Stimulated activated CD4-positive, alpha-beta T cell treated with anti-CD3 and anti-CD28 coated beads, Interleukin-4, amount 100 ng/mL, for 24 hours (primary cell): Measurements from ENCODE around the gene LENG9.
A peak's percentile ranks its signal among the peaks of the same experiment; 100 is the strongest.
"Not testable (repeated sequence)": the region's sequence is repeated elsewhere in the genome, so short reads cannot be mapped to it uniquely, and the experiment has no call there.

Source experiments
- DNase-seq: peaks from one replicate; pipeline ENCODE4 v3.0.0-alpha.2; 2020

Gene LENG9

DNA sequence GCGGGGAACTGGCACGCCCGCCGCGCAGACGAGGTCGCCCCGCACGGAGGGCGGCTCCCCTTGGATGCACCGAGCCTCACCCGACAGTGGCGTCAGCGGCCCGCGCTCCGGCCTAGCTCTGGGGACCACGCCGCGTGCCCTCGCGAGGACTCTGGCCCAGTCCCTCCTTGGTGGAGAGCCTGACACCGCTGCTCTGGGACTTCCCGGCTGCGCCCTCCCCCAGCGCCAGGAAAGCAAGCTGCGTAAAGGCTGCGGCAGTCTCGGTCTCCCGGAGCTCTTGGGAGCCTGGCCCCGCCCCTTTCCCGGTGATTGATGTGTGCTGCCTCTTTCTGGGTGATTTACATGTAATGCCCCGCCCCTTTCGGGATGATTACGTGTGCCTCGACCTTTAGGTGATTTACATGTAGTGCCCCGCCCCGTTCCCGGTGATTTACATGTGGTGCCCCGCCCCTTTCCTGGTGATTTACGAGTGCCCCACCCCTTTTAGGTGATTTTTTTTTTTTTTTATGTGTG is at the start of gene LENG9:
LENG9 (minus strand) TSS at position 248 of the 513 bp plus-strand sequence. CDS start 252 bp downstream, outside the sequence.
- DNase-seq, result peak; percentile 97

DNA sequence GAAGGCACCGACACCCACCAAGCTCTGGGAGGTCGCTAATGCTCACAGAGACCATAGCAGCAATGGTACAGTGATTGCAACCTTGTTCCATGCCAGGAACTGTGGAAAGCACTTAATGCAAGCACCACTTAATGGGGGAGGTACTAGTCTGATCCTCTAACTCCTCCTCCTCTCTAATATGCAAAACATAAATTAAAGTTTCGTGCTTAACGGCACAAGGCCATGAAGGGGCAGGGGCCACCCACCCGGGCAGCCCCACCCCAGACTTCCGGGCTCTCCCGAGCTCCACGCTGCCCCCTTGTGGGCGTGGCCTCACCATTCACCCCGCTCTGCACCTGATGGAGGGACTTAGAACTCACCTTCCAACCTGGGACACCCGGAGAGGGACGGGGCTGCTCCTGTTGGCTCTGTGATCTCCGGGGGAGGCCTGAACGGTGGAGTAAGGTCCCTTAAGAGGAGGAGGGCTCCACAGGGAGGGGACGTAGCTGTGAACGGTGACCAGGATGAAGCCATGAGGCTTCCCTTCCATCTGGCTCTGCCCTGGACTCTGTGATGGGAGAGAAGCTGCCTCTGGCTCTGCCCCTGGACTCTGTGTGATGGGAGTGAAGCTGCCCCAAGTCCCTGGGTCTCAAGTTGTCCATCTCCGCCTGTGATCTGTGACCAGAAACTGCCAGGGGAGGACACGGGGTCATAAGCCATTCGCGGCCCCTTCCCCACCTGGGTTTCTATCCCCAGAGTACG is 45.8 kb upstream of the LENG9 start:
- DNase-seq, result not testable (repeated sequence)

DNA sequence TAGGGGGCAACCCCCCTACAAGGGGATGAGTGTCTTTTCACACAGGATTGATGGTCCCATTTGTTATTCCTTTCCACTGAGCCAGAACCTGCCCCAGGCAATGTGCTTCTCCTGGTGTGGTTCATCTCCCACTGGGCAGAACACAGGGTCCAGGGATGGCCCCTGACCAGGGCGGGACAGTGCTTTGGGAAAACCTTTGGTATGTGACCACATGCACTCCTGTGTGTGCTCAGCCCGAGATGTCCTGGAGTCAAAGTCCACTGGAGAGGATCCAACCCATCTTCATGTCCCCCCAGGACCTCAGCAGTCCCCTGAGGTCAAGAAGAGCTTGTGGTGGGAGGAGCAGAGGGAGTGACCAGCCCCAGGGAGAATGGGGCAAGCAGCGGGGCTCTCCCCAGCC is 44.9 kb upstream of the LENG9 start:
- DNase-seq, result not testable (repeated sequence)

GRCh38 chr19:54507824-54508223 is 44.2 kb upstream of the LENG9 start:
- DNase-seq, result no peak

DNA sequence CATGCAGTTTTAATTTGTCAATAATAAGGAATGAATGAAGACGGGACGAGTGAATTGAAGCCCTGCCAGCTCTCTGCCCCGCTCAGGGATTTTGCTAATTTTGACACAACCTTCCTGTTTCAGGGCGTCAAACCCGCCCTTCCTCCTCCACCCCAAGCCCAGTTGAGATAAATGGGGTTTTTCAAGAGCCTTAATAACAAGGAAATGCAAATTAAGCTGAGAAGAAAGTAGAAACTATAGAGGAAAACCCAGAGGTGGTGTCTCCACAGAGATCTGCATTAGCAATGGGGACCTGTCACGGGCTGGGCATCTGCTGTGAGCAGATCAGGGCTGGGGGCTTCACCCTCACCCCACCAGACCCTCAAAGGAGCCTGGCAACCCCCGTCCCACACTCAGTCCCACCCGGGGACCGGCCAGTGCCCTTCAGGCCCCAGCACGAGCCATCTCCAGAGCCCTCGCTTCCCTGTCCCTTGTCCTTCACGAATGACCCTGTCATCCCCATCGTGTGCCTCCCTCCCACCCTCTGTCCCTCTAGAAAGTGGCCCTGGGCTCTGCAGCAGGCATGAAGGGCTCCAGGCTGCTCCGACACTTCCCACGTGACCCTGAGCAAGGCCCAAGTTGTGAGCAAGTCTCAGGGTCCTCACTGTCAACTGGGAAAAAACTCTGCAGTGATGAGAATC is 43.6 kb upstream of the LENG9 start:
- DNase-seq, result not testable (repeated sequence)

GRCh38 chr19:54506079-54506478 is 42.5 kb upstream of the LENG9 start:
- no peak for DNase-seq

- not testable (repeated sequence) for DNase-seq
Measured at GRCh38 chr19:54505542-54505941, 42.0 kb upstream of the LENG9 start.

DNA sequence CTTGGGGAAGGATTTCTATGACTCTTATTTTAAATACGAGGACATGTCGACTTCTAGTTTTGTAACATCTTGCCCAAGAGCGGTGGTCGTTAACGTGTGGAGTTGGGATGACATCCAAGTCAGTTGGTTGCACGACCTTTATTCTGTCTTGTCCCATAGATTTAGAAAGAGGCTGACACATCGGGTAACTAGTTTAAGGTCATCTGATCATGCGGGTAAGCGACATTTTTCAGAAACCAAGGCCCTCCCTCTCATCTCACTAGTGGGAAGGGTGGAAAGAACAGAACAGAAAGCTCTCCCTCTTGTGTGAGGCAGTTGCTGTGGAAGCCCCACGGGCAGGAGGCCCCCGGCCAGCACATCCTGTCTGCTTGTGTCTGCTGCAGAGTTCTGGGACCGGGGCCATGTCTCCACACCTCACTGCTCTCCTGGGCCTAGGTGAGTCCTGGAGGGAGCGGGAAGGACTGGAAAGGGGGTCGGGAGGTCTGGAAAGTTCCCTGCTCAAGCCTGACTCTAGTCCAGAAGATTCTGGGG is 39.0 kb upstream of the LENG9 start, which contains the start of gene LAIR2:
LAIR2 (plus strand) TSS at position 314 of the 531 bp plus-strand sequence; CDS start at position 402, 88 bp downstream.
- no peak for DNase-seq

DNA sequence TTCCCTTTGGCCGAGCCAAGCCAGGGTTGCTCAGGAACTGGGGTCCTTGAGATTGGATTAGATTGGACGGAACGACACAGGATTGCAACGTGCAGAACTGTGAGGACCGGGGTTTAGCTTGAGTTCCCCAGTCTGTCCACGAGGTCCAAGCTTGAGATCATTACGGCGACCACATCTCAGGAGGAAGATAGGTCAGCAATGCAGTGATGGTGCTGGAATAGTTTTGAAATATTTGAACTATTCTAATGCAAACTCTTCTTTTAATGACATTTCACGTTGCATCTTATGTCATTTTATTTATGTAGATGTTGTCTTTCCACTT is 34.8 kb upstream of the LENG9 start:
- not testable (repeated sequence) for DNase-seq

- DNase-seq, result not testable (repeated sequence)
Measured at GRCh38 chr19:54497747-54498450, 34.3 kb upstream of the LENG9 start.

DNA sequence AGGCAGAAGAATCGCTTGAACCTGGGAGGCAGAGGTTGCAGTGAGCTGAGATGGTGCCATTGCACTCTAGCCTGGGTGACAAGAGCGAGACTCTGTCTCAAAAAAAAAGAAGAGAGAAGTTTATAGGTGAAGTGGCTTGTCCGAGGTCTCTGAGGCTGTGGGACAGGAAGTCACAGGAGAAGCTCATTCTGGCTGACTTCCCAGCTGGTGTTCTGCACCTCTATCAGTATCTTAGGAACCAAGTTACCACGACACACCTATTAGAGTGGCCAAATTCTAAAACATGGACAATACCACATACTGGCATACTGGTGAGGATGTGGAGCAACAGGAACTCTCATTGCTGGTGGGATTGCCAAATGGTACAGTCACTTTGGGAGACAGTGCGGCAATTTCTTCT is 31.7 kb upstream of the LENG9 start:
- not testable (repeated sequence) for DNase-seq

- DNase-seq, result no peak
Measured at GRCh38 chr19:54493967-54494585, 30.5 kb upstream of the LENG9 start.

DNA sequence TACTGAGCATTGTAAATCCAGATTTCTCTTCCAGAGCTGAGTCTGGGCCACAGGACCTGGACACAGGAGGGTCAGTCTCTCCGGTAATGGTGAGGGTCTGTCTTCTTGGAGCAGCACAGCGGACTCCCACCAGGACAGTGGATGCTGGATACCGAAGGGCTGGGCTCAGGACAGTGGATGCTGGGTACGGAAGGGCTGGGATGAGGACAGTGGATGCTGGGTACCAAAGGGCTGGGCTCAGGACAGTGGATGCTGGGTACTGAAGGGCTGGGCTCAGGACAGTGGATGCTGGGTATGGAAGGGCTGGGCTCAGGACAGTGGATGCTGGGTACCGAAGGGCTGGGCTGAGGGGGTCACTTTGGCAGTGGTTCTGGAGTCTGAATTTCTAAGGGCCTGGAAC is 29.5 kb upstream of the LENG9 start:
- DNase-seq, result not testable (repeated sequence)

DNA sequence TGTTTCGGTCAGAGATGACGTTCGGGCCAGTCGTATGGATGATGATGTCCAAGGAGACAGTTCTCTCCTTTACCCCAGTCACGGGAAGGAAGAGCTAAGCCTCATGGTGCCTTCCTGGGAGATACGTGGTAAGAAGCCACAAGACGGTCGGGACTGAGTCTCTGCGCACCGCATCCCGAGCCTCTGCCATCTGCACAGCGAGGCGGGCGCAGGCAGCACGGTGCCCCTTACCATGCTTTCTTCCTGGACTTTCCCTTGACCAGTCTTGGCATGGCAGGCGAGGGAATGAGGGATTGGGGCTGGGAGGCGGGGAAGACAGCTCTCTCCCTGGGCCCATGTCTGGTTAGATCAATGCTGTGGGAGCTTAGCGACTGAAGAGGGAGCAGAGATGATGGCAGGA is 29.0 kb upstream of the LENG9 start:
- no peak for DNase-seq

DNA sequence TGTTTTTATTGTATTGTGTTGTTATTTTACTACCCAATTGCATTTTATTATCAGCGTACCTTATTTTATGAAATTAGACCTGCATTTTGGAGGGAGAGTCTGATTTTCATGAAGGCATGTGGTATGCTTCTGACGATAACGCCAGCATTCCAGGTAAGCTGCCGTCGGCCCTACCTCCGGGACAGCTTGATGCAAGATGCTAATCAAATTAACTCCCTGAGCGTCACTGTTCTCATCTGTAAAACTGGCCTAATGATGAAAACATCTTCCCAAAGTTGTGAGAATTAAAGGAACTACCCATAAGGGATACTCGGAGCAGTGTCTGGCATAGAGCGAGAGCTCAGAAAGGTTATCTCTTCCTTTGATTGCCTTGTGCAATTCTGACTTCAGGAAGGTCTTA is 26.2 kb upstream of the LENG9 start:
- DNase-seq, result no peak

DNA sequence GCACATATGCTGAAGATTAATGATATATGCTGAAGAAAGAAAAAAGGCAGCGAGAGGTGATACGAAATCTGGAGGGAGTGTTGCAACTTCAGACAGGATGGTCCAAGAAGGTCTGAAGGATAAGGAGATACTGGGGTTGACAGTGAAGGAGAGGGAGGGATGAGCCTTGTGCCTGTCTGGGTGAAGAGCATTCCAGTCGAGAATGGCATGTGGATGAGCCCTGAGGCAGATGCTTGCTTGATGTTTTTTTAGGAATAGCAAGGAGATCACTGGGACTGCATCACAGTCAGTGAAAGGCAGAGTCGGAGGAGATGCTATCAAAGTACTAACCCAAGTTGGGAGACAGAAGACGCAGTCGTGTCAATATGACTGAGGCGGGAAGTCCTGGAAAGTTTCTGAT is 25.8 kb upstream of the LENG9 start:
- DNase-seq, result no peak

GRCh38 chr19:54485851-54486250 is 22.3 kb upstream of the LENG9 start:
- no peak for DNase-seq

DNA sequence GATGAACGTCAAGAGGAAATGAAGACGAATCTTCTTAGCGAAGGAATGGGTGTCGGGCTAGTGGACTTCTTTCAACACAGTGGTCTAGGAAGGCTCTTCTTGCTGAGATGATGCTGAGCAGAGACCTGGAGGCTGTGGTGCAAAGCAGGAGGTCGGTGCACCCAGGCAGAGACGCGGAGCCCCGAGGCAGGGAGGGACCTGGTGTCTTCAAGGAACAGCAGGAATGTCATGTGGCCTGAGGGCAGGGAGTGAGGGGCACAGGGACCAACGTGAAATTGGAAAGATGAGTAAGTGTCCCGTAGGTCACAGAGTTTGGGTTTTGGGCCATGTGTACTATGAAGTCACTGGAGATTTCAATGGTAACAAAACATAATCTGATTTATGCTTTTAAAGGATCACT is 20.9 kb upstream of the LENG9 start:
- DNase-seq, result no peak

- no peak for DNase-seq
Measured at GRCh38 chr19:54482889-54483288, 19.3 kb upstream of the LENG9 start.

GRCh38 chr19:54481326-54481930 is 17.9 kb upstream of the LENG9 start:
- DNase-seq, result peak; percentile 45

DNA sequence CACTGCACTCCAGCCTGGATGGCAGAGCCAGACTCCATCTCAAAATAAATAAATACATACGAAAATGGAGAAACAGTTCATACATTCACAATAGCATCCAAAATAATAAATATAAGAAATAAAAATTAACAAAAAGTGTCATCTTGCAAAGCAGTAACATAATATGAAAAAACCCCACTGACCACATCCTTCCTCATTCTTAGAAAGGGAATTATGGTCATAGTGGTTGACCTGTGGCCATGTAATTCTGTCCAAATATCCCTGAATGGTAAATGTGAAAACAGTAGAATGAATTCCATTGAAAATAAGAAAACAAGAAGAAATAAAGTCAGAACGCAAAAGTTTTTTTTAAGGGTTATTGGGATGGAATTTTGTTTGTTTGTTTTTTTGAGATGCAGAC is 16.5 kb upstream of the LENG9 start:
- DNase-seq, result no peak

DNA sequence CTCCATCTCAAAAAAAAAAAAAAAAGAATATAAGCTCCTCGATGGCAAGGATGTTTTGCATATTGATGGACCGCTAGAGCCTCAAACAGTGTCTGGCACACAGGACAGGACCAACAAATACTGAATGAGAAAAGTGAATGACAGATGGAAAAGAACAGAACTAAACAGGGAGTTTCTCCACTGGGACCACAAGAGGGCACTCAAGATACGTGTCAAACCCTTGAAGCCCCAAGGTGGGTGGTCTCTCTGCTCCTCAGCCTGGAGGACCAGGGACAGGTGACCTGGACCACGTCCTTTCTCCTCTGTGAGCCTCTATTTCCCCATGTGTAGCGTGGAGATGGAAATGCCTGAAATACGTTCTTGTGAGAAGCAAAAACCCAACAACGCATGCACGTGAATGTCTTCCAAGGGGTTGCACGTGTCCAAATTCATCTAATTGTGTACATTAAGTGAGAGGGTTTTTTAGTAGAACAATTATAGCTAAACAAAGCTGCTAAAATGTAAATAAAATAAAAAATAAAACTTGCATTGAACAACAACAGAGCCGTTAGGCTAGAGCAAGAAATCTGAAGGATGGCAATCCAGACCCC is 15.2 kb upstream of the LENG9 start:
- DNase-seq, result no peak
